ENCODE measurements around the gene DDX49.

Gene DDX49

GRCh38 chr19:18879579-18880373, 39.7 kb upstream of the DDX49 start:
- TF ChIP-seq POLR2AphosphoS5 (IDR thresholded peaks at IDR 0.05; ENCODE audit: low read depth, low read length) (no peak), SIN3A (IDR thresholded peaks at IDR 0.05; ENCODE audit: borderline replicate concordance, insufficient read depth, low read length) (no peak), REST (IDR thresholded peaks at IDR 0.05; ENCODE audit: insufficient read depth in 1 of 2, low read depth in 2 of 2, low read length in 2 of 2) (no peak), FOXP2 (optimal IDR thresholded peaks at IDR 0.05; ENCODE audit: borderline replicate concordance, extremely low read depth, extremely low read length, insufficient read depth) (no peak), TAF1 (IDR thresholded peaks at IDR 0.05; ENCODE audit: borderline replicate concordance, insufficient read depth, low read length) (no peak)

- TF ChIP-seq REST (IDR thresholded peaks at IDR 0.05; ENCODE audit: insufficient read depth in 1 of 2, low read depth in 2 of 2, low read length in 2 of 2) = no peak
- no peak for TF ChIP-seq POLR2AphosphoS5 (IDR thresholded peaks at IDR 0.05; ENCODE audit: low read depth, low read length)
- TF ChIP-seq SIN3A (IDR thresholded peaks at IDR 0.05; ENCODE audit: borderline replicate concordance, insufficient read depth, low read length) = no peak
- TF ChIP-seq FOXP2 (optimal IDR thresholded peaks at IDR 0.05; ENCODE audit: borderline replicate concordance, extremely low read depth, extremely low read length, insufficient read depth) = no peak
- TF ChIP-seq TAF1 (IDR thresholded peaks at IDR 0.05; ENCODE audit: borderline replicate concordance, insufficient read depth, low read length) = no peak
Measured at GRCh38 chr19:18881491-18881890, 38.0 kb upstream of the DDX49 start.

- TF ChIP-seq TAF1 (IDR thresholded peaks at IDR 0.05; ENCODE audit: borderline replicate concordance, insufficient read depth, low read length) = no peak
- TF ChIP-seq FOXP2 (optimal IDR thresholded peaks at IDR 0.05; ENCODE audit: borderline replicate concordance, extremely low read depth, extremely low read length, insufficient read depth) = no peak
- TF ChIP-seq SIN3A (IDR thresholded peaks at IDR 0.05; ENCODE audit: borderline replicate concordance, insufficient read depth, low read length) = no peak
- no peak for TF ChIP-seq REST (IDR thresholded peaks at IDR 0.05; ENCODE audit: insufficient read depth in 1 of 2, low read depth in 2 of 2, low read length in 2 of 2)
- no peak for TF ChIP-seq POLR2AphosphoS5 (IDR thresholded peaks at IDR 0.05; ENCODE audit: low read depth, low read length)
Measured at GRCh38 chr19:18883526-18884304, 35.8 kb upstream of the DDX49 start.

- no peak for TF ChIP-seq SIN3A (IDR thresholded peaks at IDR 0.05; ENCODE audit: borderline replicate concordance, insufficient read depth, low read length)
- no peak for TF ChIP-seq POLR2AphosphoS5 (IDR thresholded peaks at IDR 0.05; ENCODE audit: low read depth, low read length)
- no peak for TF ChIP-seq FOXP2 (optimal IDR thresholded peaks at IDR 0.05; ENCODE audit: borderline replicate concordance, extremely low read depth, extremely low read length, insufficient read depth)
- no peak for TF ChIP-seq REST (IDR thresholded peaks at IDR 0.05; ENCODE audit: insufficient read depth in 1 of 2, low read depth in 2 of 2, low read length in 2 of 2)
- TF ChIP-seq TAF1 (IDR thresholded peaks at IDR 0.05; ENCODE audit: borderline replicate concordance, insufficient read depth, low read length) = no peak
Measured at GRCh38 chr19:18886972-18887371, 32.5 kb upstream of the DDX49 start.
